Upper lobe of left lung (tissue), 6 donors: ENCODE measurements around the gene LYRM4. TPM values are rescaled to one million over a fixed set of nuclear protein-coding genes. Genes with fewer than 3 reads are reported as not detected.

Experiments used
- ATAC-seq, 2 donors: fragments of 200-7000 bp; cut with Tn5 transposase; one replicate each; pipeline ENCODE4 v1.9.1; 2022; ENCODE audit warnings: mild to moderate bottlenecking in 2 of 2, moderate library complexity in 2 of 2; ENCODE audit not compliant: low FRiP score in 2 of 2
- DNase-seq, 2 donors: peaks; one replicate each; pipeline ENCODE4 v3.0.0-alpha.2; 2019 to 2020
- H3K27ac ChIP-seq, 4 donors: fragments of 200-600 bp; sonication (generic); one replicate each; pipeline ENCODE4 v1.5.1; 2016 to 2019
- H3K27me3 ChIP-seq, 4 donors: fragments of 200-600 bp; sonication (generic); one replicate each; pipeline ENCODE4 v1.5.1; 2017 to 2019
- H3K36me3 ChIP-seq, 4 donors: fragments of 200-600 bp; sonication (generic); one replicate each; pipeline ENCODE4 v1.5.1; 2016 to 2019
- H3K4me1 ChIP-seq, 4 donors: fragments of 200-600 bp; sonication (generic); one replicate each; pipeline ENCODE4 v1.5.1; 2018 to 2019
- H3K4me3 ChIP-seq, 4 donors: fragments of 200-600 bp; sonication (generic); one replicate each; pipeline ENCODE4 v1.5.1; 2017 to 2019; ENCODE audit warnings: mild to moderate bottlenecking in 2 of 4, moderate library complexity in 1 of 4
- H3K9me3 ChIP-seq, 4 donors: fragments of 200-600 bp; sonication (generic); one replicate each; pipeline ENCODE4 v1.5.1; 2018 to 2019
- CTCF ChIP-seq, 6 experiments: fragments of 450-650 bp in 4 of 6; fragments of 200-600 bp in 2 of 6; sonication (generic) in 2 of 6; IDR thresholded peaks; one replicate each; pipeline ENCODE4 v1.5.1; 2016 to 2019; ENCODE audit warnings: antibody characterized with exemption in 6 of 6
- EP300 ChIP-seq, 4 donors: sonication (generic); formaldehyde crosslinking; IDR thresholded peaks; one replicate each; pipeline ENCODE4 v1.5.1; 2017; ENCODE audit warnings: antibody characterized with exemption in 4 of 4, control low read depth in 2 of 4
- POLR2A ChIP-seq, 4 donors: fragments of 450-650 bp; IDR thresholded peaks; one replicate each; pipeline ENCODE4 v1.5.1; 2016 to 2017; ENCODE audit warnings: antibody characterized with exemption in 4 of 4, mild to moderate bottlenecking in 2 of 4
- POLR2AphosphoS5 ChIP-seq, 2 donors: sonication (generic); formaldehyde crosslinking; IDR thresholded peaks; one replicate each; pipeline ENCODE4 v1.5.1; 2017; ENCODE audit warnings: antibody characterized with exemption in 2 of 2
- WGBS, 2 donors: methylation state at CpG; one replicate each; pipeline ENCODE4 v1.1.5; 2017 to 2018; 5-methylcytosine and 5-hydroxymethylcytosine counted together
- total RNA-seq, 6 donors: library from RNA; depleted of rRNA in 4 of 6; stranded (reverse); fragments of >200 nt in 4 of 6; gene quantifications; one replicate each; pipeline versions ENCODE4 v1.1.0 to v1.2.1, GENCODE V29; 2016 to 2021
- donor health status: DM: no; HTN: no; CAD: no; lungs with moderate emphysema.
- donor health status: DM: no; HTN: yes; CAD: no; lungs with severe emphysema.

The LYRM4 gene
- total RNA-seq, 6 donors from 2014 or later = 5.8 to 24.1 (median 15.9) TPM

GRCh38 chr6:5229356-5229755 is 31.4 kb downstream of the LYRM4 start:
- Histone ChIP-seq H3K9me3 (no peaks in the 10 kb centered on the region), H3K27ac (no peak overlapping the region), H3K4me3 (no peak overlapping the region), H3K27me3 (no peaks in the 10 kb centered on the region), H3K36me3 (no peaks in the 10 kb centered on the region), H3K4me1 (no peaks in the 10 kb centered on the region)
- DNase-seq = no peak
- no peak for ATAC-seq
- whole genome bisulfite sequencing, 2 donors = 91 to 95% methylated on average over 3 of the region's 3 CpGs
- TF ChIP-seq EP300 (IDR thresholded peaks at IDR 0.05) (no peak), CTCF (IDR thresholded peaks at IDR 0.05) (no peak), POLR2A (IDR thresholded peaks at IDR 0.05) (no peak), POLR2AphosphoS5 (IDR thresholded peaks at IDR 0.05) (no peak)

- ATAC-seq (no peak), DNase-seq (no peak)
- Histone ChIP-seq H3K4me1 (no peaks in the 10 kb centered on the region), H3K4me3 (no peak overlapping the region), H3K9me3 (no peaks in the 10 kb centered on the region), H3K27me3 (no peaks in the 10 kb centered on the region), H3K36me3 (peaks cover 0 to 4% (median 0%) of the 10 kb centered on the region in 4 donors), H3K27ac (no peak overlapping the region)
- WGBS, 2 donors = 86 to 87% methylated on average over 6 of the region's 6 CpGs
- TF ChIP-seq CTCF (IDR thresholded peaks at IDR 0.05) = no peak
- TF ChIP-seq EP300 (IDR thresholded peaks at IDR 0.05) = no peak
- TF ChIP-seq POLR2AphosphoS5 (IDR thresholded peaks at IDR 0.05) = no peak
- no peak for TF ChIP-seq POLR2A (IDR thresholded peaks at IDR 0.05)
Measured at GRCh38 chr6:5223309-5223708, 37.4 kb downstream of the LYRM4 start.

- Histone ChIP-seq H3K36me3 (peaks cover 0 to 10% (median 0%) of the 10 kb centered on the region in 4 donors), H3K4me1 (no peaks in the 10 kb centered on the region), H3K27me3 (no peaks in the 10 kb centered on the region), H3K9me3 (no peaks in the 10 kb centered on the region), H3K4me3 (no peak overlapping the region), H3K27ac (no peak overlapping the region)
- DNase-seq = no peak
- ATAC-seq = no peak
- WGBS, 2 donors = 100% methylated on average over 1 of the region's 1 CpG
- TF ChIP-seq POLR2AphosphoS5 (IDR thresholded peaks at IDR 0.05) (no peak), CTCF (IDR thresholded peaks at IDR 0.05) (no peak), EP300 (IDR thresholded peaks at IDR 0.05) (no peak), POLR2A (IDR thresholded peaks at IDR 0.05) (no peak)
Measured at GRCh38 chr6:5220443-5220842, 40.3 kb downstream of the LYRM4 start.

GRCh38 chr6:5219011-5219691 is 41.6 kb downstream of the LYRM4 start:
- ATAC-seq = no peak
- TF ChIP-seq POLR2AphosphoS5 (IDR thresholded peaks at IDR 0.05) (no peak), CTCF (IDR thresholded peaks at IDR 0.05) (no peak), EP300 (IDR thresholded peaks at IDR 0.05) (no peak), POLR2A (IDR thresholded peaks at IDR 0.05) (no peak)
- 83 to 86% methylated on average over 5 of the region's 5 CpGs for WGBS, 2 donors
- H3K9me3 ChIP-seq = no peaks in the 10 kb centered on the region
- H3K4me3 ChIP-seq = no peak overlapping the region
- no peaks in the 10 kb centered on the region for H3K4me1 ChIP-seq
- DNase-seq = no peak
- peaks cover 0 to 10% (median 0%) of the 10 kb centered on the region in 4 donors for H3K36me3 ChIP-seq
- no peak overlapping the region for H3K27ac ChIP-seq
- no peaks in the 10 kb centered on the region for H3K27me3 ChIP-seq

GRCh38 chr6:5217356-5217755 is 43.4 kb downstream of the LYRM4 start:
- Histone ChIP-seq H3K27me3 (no peaks in the 10 kb centered on the region), H3K27ac (no peak overlapping the region), H3K9me3 (no peaks in the 10 kb centered on the region), H3K4me3 (no peak overlapping the region), H3K36me3 (peaks cover 0 to 11% (median 0%) of the 10 kb centered on the region in 4 donors), H3K4me1 (no peaks in the 10 kb centered on the region)
- WGBS, 2 donors = 78 to 83% methylated on average over 2 of the region's 2 CpGs
- no peak for ATAC-seq
- no peak for TF ChIP-seq CTCF (IDR thresholded peaks at IDR 0.05)
- TF ChIP-seq EP300 (IDR thresholded peaks at IDR 0.05) = no peak
- no peak for TF ChIP-seq POLR2A (IDR thresholded peaks at IDR 0.05)
- TF ChIP-seq POLR2AphosphoS5 (IDR thresholded peaks at IDR 0.05) = no peak
- DNase-seq = no peak
